K562 (cell line): Measurements from ENCODE around the gene NOC4L. TPM values are rescaled to one million over a fixed set of nuclear protein-coding genes. Genes with fewer than 3 reads are reported as not detected.

Source experiments
- BDP1 ChIP-seq: IDR thresholded peaks from 3 replicates; pipeline ENCODE4 v1.6.1; 2011; ENCODE audit not compliant: insufficient read length, insufficient read depth
- CCAR2 ChIP-seq: fragments of 200-400 bp; formaldehyde crosslinking; IDR thresholded peaks from 2 replicates; pipeline ENCODE4 v1.6.1; 2017; ENCODE audit warnings: mild to moderate bottlenecking, low read depth, low read length
- CXXC5 ChIP-seq: fragments of 250-450 bp; sonication (Bioruptor Pico); IDR thresholded peaks from 2 replicates; pipeline ENCODE4 v1.8.0; 2022; ENCODE audit warnings: inconsistent platforms, mild to moderate bottlenecking, moderate library complexity
- HDAC8 ChIP-seq: fragments of 450-650 bp; IDR thresholded peaks from 2 replicates; pipeline ENCODE4 v1.6.1; 2016; ENCODE audit warnings: mild to moderate bottlenecking, missing genetic modification characterization, moderate library complexity, missing compliant biosample characterization
- MEF2D ChIP-seq: conservative IDR thresholded peaks from 2 replicates; pipeline ENCODE4 v1.6.1; 2016; ENCODE audit warnings: low read depth, missing genetic modification characterization, missing compliant biosample characterization
- MXI1 ChIP-seq: IDR thresholded peaks from 2 replicates; pipeline ENCODE4 v1.6.1; 2011; ENCODE audit warnings: low read depth, mild to moderate bottlenecking, improper control_type of control experiment, low read length
- NFXL1 ChIP-seq: fragments of 450-650 bp; formaldehyde crosslinking; IDR thresholded peaks from 2 replicates; pipeline ENCODE4 v1.4.0; 2021; ENCODE audit warnings: mild to moderate bottlenecking
- PHF20 ChIP-seq: fragments of 450-650 bp; IDR thresholded peaks from 2 replicates; pipeline ENCODE4 v1.6.1; 2018; ENCODE audit not compliant: partially characterized antibody
- POLR2A ChIP-seq: fragments of 450-650 bp; conservative IDR thresholded peaks from 2 replicates; pipeline ENCODE4 v1.6.1; 2016
- PTRF ChIP-seq: fragments of 450-650 bp; IDR thresholded peaks from 2 replicates; pipeline ENCODE4 v1.6.1; 2016; ENCODE audit warnings: mild to moderate bottlenecking, missing genetic modification characterization, missing compliant biosample characterization
- THRA ChIP-seq: fragments of 450-650 bp; IDR thresholded peaks from 2 replicates; pipeline ENCODE4 v1.6.1; 2017; ENCODE audit warnings: mild to moderate bottlenecking, moderate library complexity
- ZBTB7A ChIP-seq: IDR thresholded peaks from 2 replicates; pipeline ENCODE4 v1.6.1; 2011; ENCODE audit warnings: low read depth, mild to moderate bottlenecking, low read length, moderate library complexity, borderline replicate concordance; ENCODE audit not compliant: control insufficient read depth
- ZNF124 ChIP-seq: sonication (generic); formaldehyde crosslinking; IDR thresholded peaks from 2 replicates; pipeline ENCODE4 v1.8.1; 2022; ENCODE audit warnings: missing genetic modification reagents
- ZNF57 ChIP-seq: fragments of 450-650 bp; formaldehyde crosslinking; IDR thresholded peaks from 2 replicates; pipeline ENCODE4 v1.4.0; 2020; ENCODE audit warnings: mild to moderate bottlenecking, moderate library complexity
- ZNF717 ChIP-seq: fragments of 250-450 bp; sonication (Bioruptor Pico); IDR thresholded peaks from 2 replicates; pipeline ENCODE4 v1.5.0; 2021
- polyA plus RNA-seq, 8 experiments: library from polyadenylated mRNA; depleted of rRNA in 4 of 8; stranded (reverse) in 5 of 8; unstranded in 3 of 8; fragments of >200 nt; fragmentation: Nextera tagmentation in 2 of 8; fragmentation: Illumina TruSeq in 1 of 8; extraction: Ambion mirVana in 2 of 8; extraction: Trizol in 1 of 8; gene quantifications; 2 replicates each; pipeline versions ENCODE4 v1.2.1 to v1.2.3, GENCODE V29; 2011 to 2014; ENCODE audit warnings: inconsistent platforms in 1 of 8, missing spikeins in 1 of 8
- total RNA-seq, 7 experiments: library from RNA; depleted of rRNA in 6 of 7; stranded (reverse); fragments of >200 nt in 6 of 7; fragmentation: Illumina TruSeq in 2 of 7; extraction: Trizol in 2 of 7; gene quantifications; 2 replicates each; pipeline versions ENCODE4 v1.2.1 to v1.2.3, GENCODE V29; 2011 to 2021; ENCODE audit warnings: low replicate concordance in 1 of 7
- TF ChIP-seq, protein P1 (sequence below): fragments of 250-450 bp; sonication (Bioruptor Pico); IDR thresholded peaks from 2 replicates; pipeline ENCODE4 v1.8.0; 2022; ENCODE audit warnings: moderate library complexity, mild to moderate bottlenecking, inconsistent platforms
- TF ChIP-seq, protein P2 (sequence below): fragments of 250-450 bp; sonication (Bioruptor Pico); IDR thresholded peaks from 2 replicates; pipeline ENCODE4 v1.4.0; 2020; ENCODE audit warnings: mild to moderate bottlenecking, moderate library complexity, borderline replicate concordance
- TF ChIP-seq, protein P3 (sequence below): fragments of 250-450 bp; sonication (Bioruptor Pico); IDR thresholded peaks from 2 replicates; pipeline ENCODE4 v1.8.0; 2022; ENCODE audit warnings: inconsistent platforms
- TF ChIP-seq, protein P4 (sequence below): fragments of 450-650 bp; formaldehyde crosslinking; IDR thresholded peaks from 2 replicates; pipeline ENCODE4 v1.4.0; 2020; ENCODE audit warnings: mild to moderate bottlenecking, moderate library complexity
- TF ChIP-seq, protein P5 (sequence below): fragments of 250-450 bp; sonication (Bioruptor Pico); IDR thresholded peaks from 2 replicates; pipeline ENCODE4 v1.4.0; 2020; ENCODE audit warnings: borderline replicate concordance

NOC4L gene
- total and polyA plus RNA-seq, 9 of the 15 experiments (the other 6 are each of a cell fraction or from before 2014, with no cell fraction given): 1.3 to 77.0 (median 20.0) TPM

GRCh38 chr12:132194056-132194455 lies 49.8 kb downstream of the NOC4L start (continued):
- TF ChIP-seq, protein P1, sequence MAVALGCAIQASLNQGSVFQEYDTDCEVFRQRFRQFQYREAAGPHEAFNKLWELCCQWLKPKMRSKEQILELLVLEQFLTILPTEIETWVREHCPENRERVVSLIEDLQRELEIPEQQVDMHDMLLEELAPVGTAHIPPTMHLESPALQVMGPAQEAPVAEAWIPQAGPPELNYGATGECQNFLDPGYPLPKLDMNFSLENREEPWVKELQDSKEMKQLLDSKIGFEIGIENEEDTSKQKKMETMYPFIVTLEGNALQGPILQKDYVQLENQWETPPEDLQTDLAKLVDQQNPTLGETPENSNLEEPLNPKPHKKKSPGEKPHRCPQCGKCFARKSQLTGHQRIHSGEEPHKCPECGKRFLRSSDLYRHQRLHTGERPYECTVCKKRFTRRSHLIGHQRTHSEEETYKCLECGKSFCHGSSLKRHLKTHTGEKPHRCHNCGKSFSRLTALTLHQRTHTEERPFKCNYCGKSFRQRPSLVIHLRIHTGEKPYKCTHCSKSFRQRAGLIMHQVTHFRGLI (CRISPR knock-in tag): no peak
- TF ChIP-seq ZBTB7A (no peak), HDAC8 (tag) (no peak), PTRF (tag) (no peak), MEF2D (tag) (no peak), PHF20 (no peak), CXXC5 (CRISPR knock-in tag) (0 out of 2 replicates have a peak, but pooled peaks have one; percentile 14), NFXL1 (CRISPR knock-in tag) (no peak), POLR2A (no peak), MXI1 (no peak), BDP1 (no peak), ZNF57 (CRISPR knock-in tag) (no peak), ZNF717 (CRISPR knock-in tag) (no peak), CCAR2 (no peak), ZNF124 (CRISPR knock-in tag) (no peak), THRA (no peak)
- TF ChIP-seq, protein P2, sequence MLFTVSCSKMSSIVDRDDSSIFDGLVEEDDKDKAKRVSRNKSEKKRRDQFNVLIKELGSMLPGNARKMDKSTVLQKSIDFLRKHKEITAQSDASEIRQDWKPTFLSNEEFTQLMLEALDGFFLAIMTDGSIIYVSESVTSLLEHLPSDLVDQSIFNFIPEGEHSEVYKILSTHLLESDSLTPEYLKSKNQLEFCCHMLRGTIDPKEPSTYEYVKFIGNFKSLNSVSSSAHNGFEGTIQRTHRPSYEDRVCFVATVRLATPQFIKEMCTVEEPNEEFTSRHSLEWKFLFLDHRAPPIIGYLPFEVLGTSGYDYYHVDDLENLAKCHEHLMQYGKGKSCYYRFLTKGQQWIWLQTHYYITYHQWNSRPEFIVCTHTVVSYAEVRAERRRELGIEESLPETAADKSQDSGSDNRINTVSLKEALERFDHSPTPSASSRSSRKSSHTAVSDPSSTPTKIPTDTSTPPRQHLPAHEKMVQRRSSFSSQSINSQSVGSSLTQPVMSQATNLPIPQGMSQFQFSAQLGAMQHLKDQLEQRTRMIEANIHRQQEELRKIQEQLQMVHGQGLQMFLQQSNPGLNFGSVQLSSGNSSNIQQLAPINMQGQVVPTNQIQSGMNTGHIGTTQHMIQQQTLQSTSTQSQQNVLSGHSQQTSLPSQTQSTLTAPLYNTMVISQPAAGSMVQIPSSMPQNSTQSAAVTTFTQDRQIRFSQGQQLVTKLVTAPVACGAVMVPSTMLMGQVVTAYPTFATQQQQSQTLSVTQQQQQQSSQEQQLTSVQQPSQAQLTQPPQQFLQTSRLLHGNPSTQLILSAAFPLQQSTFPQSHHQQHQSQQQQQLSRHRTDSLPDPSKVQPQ (CRISPR knock-in tag): no peak
- TF ChIP-seq, protein P3, sequence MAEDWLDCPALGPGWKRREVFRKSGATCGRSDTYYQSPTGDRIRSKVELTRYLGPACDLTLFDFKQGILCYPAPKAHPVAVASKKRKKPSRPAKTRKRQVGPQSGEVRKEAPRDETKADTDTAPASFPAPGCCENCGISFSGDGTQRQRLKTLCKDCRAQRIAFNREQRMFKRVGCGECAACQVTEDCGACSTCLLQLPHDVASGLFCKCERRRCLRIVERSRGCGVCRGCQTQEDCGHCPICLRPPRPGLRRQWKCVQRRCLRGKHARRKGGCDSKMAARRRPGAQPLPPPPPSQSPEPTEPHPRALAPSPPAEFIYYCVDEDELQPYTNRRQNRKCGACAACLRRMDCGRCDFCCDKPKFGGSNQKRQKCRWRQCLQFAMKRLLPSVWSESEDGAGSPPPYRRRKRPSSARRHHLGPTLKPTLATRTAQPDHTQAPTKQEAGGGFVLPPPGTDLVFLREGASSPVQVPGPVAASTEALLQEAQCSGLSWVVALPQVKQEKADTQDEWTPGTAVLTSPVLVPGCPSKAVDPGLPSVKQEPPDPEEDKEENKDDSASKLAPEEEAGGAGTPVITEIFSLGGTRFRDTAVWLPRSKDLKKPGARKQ: no peak
- TF ChIP-seq, protein P4, sequence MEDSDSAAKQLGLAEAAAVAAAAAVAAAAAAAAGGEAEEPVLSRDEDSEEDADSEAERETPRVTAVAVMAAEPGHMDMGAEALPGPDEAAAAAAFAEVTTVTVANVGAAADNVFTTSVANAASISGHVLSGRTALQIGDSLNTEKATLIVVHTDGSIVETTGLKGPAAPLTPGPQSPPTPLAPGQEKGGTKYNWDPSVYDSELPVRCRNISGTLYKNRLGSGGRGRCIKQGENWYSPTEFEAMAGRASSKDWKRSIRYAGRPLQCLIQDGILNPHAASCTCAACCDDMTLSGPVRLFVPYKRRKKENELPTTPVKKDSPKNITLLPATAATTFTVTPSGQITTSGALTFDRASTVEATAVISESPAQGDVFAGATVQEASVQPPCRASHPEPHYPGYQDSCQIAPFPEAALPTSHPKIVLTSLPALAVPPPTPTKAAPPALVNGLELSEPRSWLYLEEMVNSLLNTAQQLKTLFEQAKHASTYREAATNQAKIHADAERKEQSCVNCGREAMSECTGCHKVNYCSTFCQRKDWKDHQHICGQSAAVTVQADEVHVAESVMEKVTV (CRISPR knock-in tag): no peak
- TF ChIP-seq, protein P5, sequence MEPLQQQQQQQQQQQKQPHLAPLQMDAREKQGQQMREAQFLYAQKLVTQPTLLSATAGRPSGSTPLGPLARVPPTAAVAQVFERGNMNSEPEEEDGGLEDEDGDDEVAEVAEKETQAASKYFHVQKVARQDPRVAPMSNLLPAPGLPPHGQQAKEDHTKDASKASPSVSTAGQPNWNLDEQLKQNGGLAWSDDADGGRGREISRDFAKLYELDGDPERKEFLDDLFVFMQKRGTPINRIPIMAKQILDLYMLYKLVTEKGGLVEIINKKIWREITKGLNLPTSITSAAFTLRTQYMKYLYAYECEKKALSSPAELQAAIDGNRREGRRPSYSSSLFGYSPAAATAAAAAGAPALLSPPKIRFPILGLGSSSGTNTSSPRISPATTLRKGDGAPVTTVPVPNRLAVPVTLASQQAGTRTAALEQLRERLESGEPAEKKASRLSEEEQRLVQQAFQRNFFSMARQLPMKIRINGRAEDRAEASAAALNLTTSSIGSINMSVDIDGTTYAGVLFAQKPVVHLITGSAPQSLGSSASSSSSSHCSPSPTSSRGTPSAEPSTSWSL (CRISPR knock-in tag): no peak
